K562 (cell line): ENCODE data around the gene EYA3. TPM values are rescaled to one million over a fixed set of nuclear protein-coding genes. Genes with fewer than 3 reads are reported as not detected.

ENCODE experiments used
- ATAC-seq: fragments of 200-7000 bp; cut with Tn5 transposase; 3 replicates; pipeline ENCODE4 v1.9.1; 2020; ENCODE audit warnings: moderate library complexity
- BruUV-seq: library from RNA; stranded (reverse); fragments of 400-500 nt; replicated peaks from 2 replicates; lab custom pipeline; 2021; lab: Mats Ljungman, UMichigan
- CTCF ChIA-PET: fragments of 300-600 bp; formaldehyde crosslinking; extraction: SDS; loops from one replicate; lab custom pipeline; 2021; ENCODE audit warnings: low intra/inter-chr PET ratio; lab: Yijun Ruan, JAX
- POLR2A ChIA-PET: fragments of 300-600, 350-650 bp; sonication (Branson Sonifier 250); formaldehyde crosslinking; extraction: SDS; loops from one replicate; lab custom pipeline; 2021; ENCODE audit warnings: antibody characterized with exemption, inconsistent platforms; lab: Yijun Ruan, JAX
- DNase-seq, 4 experiments: peaks; one replicate each; pipeline versions ENCODE4 v3.0.0 to v3.0.0-alpha.2; 2011 to 2018; ENCODE audit warnings: low spot score in 3 of 4, mixed read lengths in 3 of 4; ENCODE audit errors: extremely low read depth in 1 of 4
- FAIRE-seq: peaks from 2 replicates; lab custom pipeline; 2011; peaks lifted over from hg19 to GRCh38; lab: Jason Lieb, UNC
- H2AFZ ChIP-seq: 2 replicates; pipeline ENCODE4 v1.6.0; 2011; ENCODE audit warnings: low read depth, low read length, control low read depth, inconsistent platforms
- H3K27ac ChIP-seq: fragments of 200-600 bp; 3 replicates; pipeline ENCODE4 v1.8.0; 2011; ENCODE audit warnings: low read depth, mild to moderate bottlenecking, control low read depth, inconsistent platforms, low read length, moderate library complexity, mixed read lengths; ENCODE audit errors: extremely low read depth
- H3K27me3 ChIP-seq, 2 experiments: fragments of 300-600 bp in 1 of 2; 2 replicates in 1 of 2; 3 replicates in 1 of 2; pipeline versions ENCODE4 v1.6.0 to v1.8.0; 2011; ENCODE audit warnings: inconsistent platforms in 2 of 2, low read length in 2 of 2, mild to moderate bottlenecking in 1 of 2, mixed read lengths in 1 of 2, moderate library complexity in 1 of 2; ENCODE audit not compliant: control insufficient read depth in 2 of 2, insufficient read depth in 2 of 2
- H3K36me3 ChIP-seq: fragments of 300-600 bp; 3 replicates; pipeline ENCODE4 v1.8.0; 2011; ENCODE audit warnings: mild to moderate bottlenecking, low read length, inconsistent platforms; ENCODE audit not compliant: control insufficient read depth, insufficient read depth
- H3K4me1 ChIP-seq, 2 experiments: fragments of 200-600 bp in 1 of 2; replicated peaks in 1 of 2; 2 replicates in 1 of 2; 3 replicates in 1 of 2; pipeline versions ENCODE4 v1.5.1 to v1.8.0; 2011; ENCODE audit warnings: inconsistent platforms in 2 of 2, low read length in 2 of 2, mild to moderate bottlenecking in 1 of 2, mixed read lengths in 1 of 2, moderate library complexity in 1 of 2; ENCODE audit not compliant: control insufficient read depth in 2 of 2, insufficient read depth in 2 of 2
- H3K4me2 ChIP-seq: 2 replicates; pipeline ENCODE4 v1.6.1; 2011; ENCODE audit warnings: low read length, control low read depth, inconsistent platforms, mixed read lengths; ENCODE audit not compliant: insufficient read depth
- H3K4me3 ChIP-seq: fragments of 200-600 bp; sonication (generic), shearing (Covaris generic); 2 replicates; pipeline ENCODE4 v1.5.1; 2016; ENCODE audit warnings: control low read depth, inconsistent platforms
- H3K79me2 ChIP-seq: fragments of 200-600 bp; 3 replicates; pipeline ENCODE4 v1.8.0; 2011; ENCODE audit warnings: low read length, inconsistent platforms; ENCODE audit not compliant: control insufficient read depth, insufficient read depth
- H3K9ac ChIP-seq, 2 experiments: 2 replicates each; pipeline versions ENCODE4 v1.6.0 to v1.6.1; 2011; ENCODE audit warnings: low read depth in 2 of 2, low read length in 2 of 2, control low read depth in 1 of 2, inconsistent platforms in 1 of 2, mild to moderate bottlenecking in 1 of 2, mixed read lengths in 1 of 2; ENCODE audit not compliant: insufficient read depth in 1 of 2
- H3K9me1 ChIP-seq: one replicate; pipeline ENCODE4 v1.6.0; 2011; ENCODE audit warnings: inconsistent platforms, mild to moderate bottlenecking, low read length, moderate library complexity; ENCODE audit not compliant: control insufficient read depth, insufficient read depth
- H3K9me3 ChIP-seq: replicated peaks from 2 replicates; pipeline ENCODE4 v1.5.1; 2011; ENCODE audit warnings: low read depth, low read length, inconsistent platforms; ENCODE audit not compliant: control insufficient read depth, insufficient read depth
- H4K20me1 ChIP-seq: replicated peaks from 2 replicates; pipeline ENCODE4 v1.6.1; 2011; ENCODE audit warnings: low read length, inconsistent platforms, mixed read lengths; ENCODE audit not compliant: control insufficient read depth, insufficient read depth
- ARNT ChIP-seq, 2 experiments: fragments of 450-650 bp; IDR thresholded peaks; 2 replicates each; pipeline ENCODE4 v1.6.1; 2016; ENCODE audit warnings: mild to moderate bottlenecking in 1 of 2
- FOXA1 ChIP-seq: fragments of 450-650 bp; IDR thresholded peaks from 2 replicates; pipeline ENCODE4 v1.6.1; 2016; ENCODE audit warnings: mild to moderate bottlenecking, borderline replicate concordance
- MEIS2 ChIP-seq: fragments of 450-650 bp; IDR thresholded peaks from 2 replicates; pipeline ENCODE4 v1.6.1; 2014; ENCODE audit warnings: mild to moderate bottlenecking; ENCODE audit not compliant: partially characterized antibody
- NFIC ChIP-seq: fragments of 450-650 bp; IDR thresholded peaks from 2 replicates; pipeline ENCODE4 v1.6.1; 2017; ENCODE audit warnings: mild to moderate bottlenecking, inconsistent platforms
- WGBS: fragments of 100-300 bp; shearing (Covaris generic); methylation state at CpG from one replicate; pipeline ENCODE4 v1.1.6; 2016; ENCODE audit warnings: low coverage, mixed read lengths; ENCODE audit not compliant: insufficient coverage; ENCODE audit errors: missing lambda C conversion rate; 5-methylcytosine and 5-hydroxymethylcytosine counted together
- in situ Hi-C: fragments of 300-500 bp; cut with MboI; formaldehyde crosslinking; loops from 4 replicates; pipeline ENCODE4 v1.15.0; 2018; ENCODE audit warnings: inconsistent platforms, mixed read lengths
- intact Hi-C: fragments of 100-400 bp; cut with micrococcal nuclease; formaldehyde crosslinking; loops from 2 replicates; pipeline ENCODE4 v1.14.2; 2022
- polyA plus RNA-seq, 8 experiments: library from polyadenylated mRNA; depleted of rRNA in 4 of 8; stranded (reverse) in 5 of 8; unstranded in 3 of 8; fragments of >200 nt; fragmentation: Nextera tagmentation in 2 of 8; fragmentation: Illumina TruSeq in 1 of 8; extraction: Ambion mirVana in 2 of 8; extraction: Trizol in 1 of 8; gene quantifications; 2 replicates each; pipeline versions ENCODE4 v1.2.1 to v1.2.3, GENCODE V29; 2011 to 2014; ENCODE audit warnings: inconsistent platforms in 1 of 8, missing spikeins in 1 of 8
- total RNA-seq, 7 experiments: library from RNA; depleted of rRNA in 6 of 7; stranded (reverse); fragments of >200 nt in 6 of 7; fragmentation: Illumina TruSeq in 2 of 7; extraction: Trizol in 2 of 7; gene quantifications; 2 replicates each; pipeline versions ENCODE4 v1.2.1 to v1.2.3, GENCODE V29; 2011 to 2021; ENCODE audit warnings: low replicate concordance in 1 of 7
- TF ChIP-seq, protein P1 (sequence below), 2 experiments: IDR thresholded peaks in 1 of 2; conservative IDR thresholded peaks in 1 of 2; 2 replicates each; pipeline ENCODE4 v1.6.1; 2016; ENCODE audit warnings: low read depth in 2 of 2, mild to moderate bottlenecking in 1 of 2, missing compliant biosample characterization in 1 of 2, missing genetic modification characterization in 1 of 2, moderate library complexity in 1 of 2
- TF ChIP-seq, protein P2 (sequence below): sonication (generic); IDR thresholded peaks from 2 replicates; pipeline ENCODE4 v1.6.1; 2016
- TF ChIP-seq, protein P3 (sequence below): fragments of 450-650 bp; IDR thresholded peaks from 2 replicates; pipeline ENCODE4 v1.6.1; 2016

Gene EYA3
- total and polyA plus RNA-seq, 9 of the 15 experiments (the other 6 are each of a cell fraction or from before 2014, with no cell fraction given), result 21.7 to 64.0 (median 43.6) TPM

DNA sequence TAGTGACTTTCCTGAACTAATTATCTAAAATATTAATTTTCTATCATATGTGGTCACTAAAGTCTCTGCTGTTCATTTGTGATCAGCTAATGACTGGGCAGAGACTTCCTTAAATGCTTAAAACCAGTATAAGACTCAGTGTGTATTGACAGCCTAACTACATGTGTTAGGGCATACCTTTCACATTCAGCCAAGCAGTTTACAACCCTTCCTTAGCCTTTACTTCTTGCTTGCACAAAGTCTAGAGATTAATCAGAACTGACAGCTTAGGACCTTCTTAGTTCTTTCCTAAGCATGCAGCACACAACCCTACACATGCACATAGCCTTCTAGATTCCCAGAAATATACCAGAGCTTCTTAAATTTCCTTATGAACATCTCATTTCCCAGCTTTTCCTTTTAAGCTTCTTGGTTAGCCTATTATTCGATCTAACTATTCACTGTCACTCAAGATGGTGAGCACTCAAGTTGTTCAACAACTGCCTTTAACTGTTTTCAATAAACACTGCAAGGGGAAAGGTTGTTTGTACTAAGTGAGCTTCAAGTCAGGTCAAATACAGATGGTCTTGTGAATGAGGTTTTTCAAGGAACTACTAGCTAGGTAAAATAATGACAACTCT is 13.4 kb downstream of the EYA3 start:
- H3K4me1 ChIP-seq, result peaks cover 4 to 14% of the 10 kb centered on the region in 2 experiments; a peak in 4 of 5 replicates
- no peaks in the 10 kb centered on the region for H3K9me3 ChIP-seq
- FAIRE-seq (peak; percentile 69), ATAC-seq (peak; percentile 51), DNase-seq (no peak)
- peak overlapping the region; percentile 49; the same call in 2 of the 3 replicates for H3K27ac ChIP-seq
- no peak overlapping the region for H3K4me3 ChIP-seq
- CTCF ChIA-PET, result interaction anchor here (0.8 kb wide), 1 partner anchor 13 kb away, joined by 3 read pairs; the partner anchor contains the start of gene EYA3
- H3K9me1 ChIP-seq, result no peaks in the 10 kb centered on the region
- POLR2A ChIA-PET, result interaction anchor here (1.0 to 3.1 kb wide), 5 partner anchors 8 to 134 kb away, joined by 3 to 21 read pairs (median 5); partner anchors contain the start of gene EYA3
- H4K20me1 ChIP-seq, result no peaks in the 10 kb centered on the region
- in situ Hi-C loops (no loop called here), intact Hi-C loops (no loop called here)
- no peak overlapping the region for H2AFZ ChIP-seq
- H3K36me3 ChIP-seq, result peaks cover 42% of the 10 kb centered on the region
- 54% methylated on average over 1 of the region's 1 CpG for WGBS
- peaks cover 90% of the 10 kb centered on the region for H3K79me2 ChIP-seq
- H3K4me2 ChIP-seq, result 0 out of 2 replicates have a peak overlapping the region, but pooled peaks have one; percentile 14
- no peaks in the 10 kb centered on the region for H3K27me3 ChIP-seq
- BruUV-seq, result no TSS peak
- H3K9ac ChIP-seq, result no peak overlapping the region
- TF ChIP-seq ARNT (IDR thresholded peaks at IDR 0.05), result no peak
- TF ChIP-seq, protein P1, sequence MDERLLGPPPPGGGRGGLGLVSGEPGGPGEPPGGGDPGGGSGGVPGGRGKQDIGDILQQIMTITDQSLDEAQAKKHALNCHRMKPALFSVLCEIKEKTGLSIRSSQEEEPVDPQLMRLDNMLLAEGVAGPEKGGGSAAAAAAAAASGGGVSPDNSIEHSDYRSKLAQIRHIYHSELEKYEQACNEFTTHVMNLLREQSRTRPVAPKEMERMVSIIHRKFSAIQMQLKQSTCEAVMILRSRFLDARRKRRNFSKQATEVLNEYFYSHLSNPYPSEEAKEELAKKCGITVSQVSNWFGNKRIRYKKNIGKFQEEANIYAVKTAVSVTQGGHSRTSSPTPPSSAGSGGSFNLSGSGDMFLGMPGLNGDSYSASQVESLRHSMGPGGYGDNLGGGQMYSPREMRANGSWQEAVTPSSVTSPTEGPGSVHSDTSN (CRISPR knock-in tag; IDR thresholded peaks at IDR 0.05; ENCODE audit: low read depth), result no peak
- TF ChIP-seq, protein P1 (tag; conservative IDR thresholded peaks at IDR 0.05; ENCODE audit: low read depth), result peak; percentile 71
- TF ChIP-seq, protein P2, sequence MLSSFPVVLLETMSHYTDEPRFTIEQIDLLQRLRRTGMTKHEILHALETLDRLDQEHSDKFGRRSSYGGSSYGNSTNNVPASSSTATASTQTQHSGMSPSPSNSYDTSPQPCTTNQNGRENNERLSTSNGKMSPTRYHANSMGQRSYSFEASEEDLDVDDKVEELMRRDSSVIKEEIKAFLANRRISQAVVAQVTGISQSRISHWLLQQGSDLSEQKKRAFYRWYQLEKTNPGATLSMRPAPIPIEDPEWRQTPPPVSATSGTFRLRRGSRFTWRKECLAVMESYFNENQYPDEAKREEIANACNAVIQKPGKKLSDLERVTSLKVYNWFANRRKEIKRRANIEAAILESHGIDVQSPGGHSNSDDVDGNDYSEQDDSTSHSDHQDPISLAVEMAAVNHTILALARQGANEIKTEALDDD, result peak; percentile 27; the same call in 1 of the 2 replicates
- TF ChIP-seq, protein P3, sequence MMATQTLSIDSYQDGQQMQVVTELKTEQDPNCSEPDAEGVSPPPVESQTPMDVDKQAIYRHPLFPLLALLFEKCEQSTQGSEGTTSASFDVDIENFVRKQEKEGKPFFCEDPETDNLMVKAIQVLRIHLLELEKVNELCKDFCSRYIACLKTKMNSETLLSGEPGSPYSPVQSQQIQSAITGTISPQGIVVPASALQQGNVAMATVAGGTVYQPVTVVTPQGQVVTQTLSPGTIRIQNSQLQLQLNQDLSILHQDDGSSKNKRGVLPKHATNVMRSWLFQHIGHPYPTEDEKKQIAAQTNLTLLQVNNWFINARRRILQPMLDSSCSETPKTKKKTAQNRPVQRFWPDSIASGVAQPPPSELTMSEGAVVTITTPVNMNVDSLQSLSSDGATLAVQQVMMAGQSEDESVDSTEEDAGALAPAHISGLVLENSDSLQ, result peak; percentile 76
- TF ChIP-seq MEIS2, result peak; percentile 59
- 0 out of 2 replicates have a peak, but pooled peaks have one; percentile 7 for TF ChIP-seq FOXA1
- no peak for TF ChIP-seq NFIC
- TF ChIP-seq, all 486 proteins: peak for 5
